ENCODE results near the gene UGT1A1. TPM values are rescaled to one million over a fixed set of nuclear protein-coding genes. Genes with fewer than 3 reads are reported as not detected.

UGT1A1 gene
- total RNA-seq, 1 experiment from 2014 or later: not detected

- no peak overlapping the region for H2AK5ac ChIP-seq (ENCODE audit: insufficient read length, low read length)
- no peak overlapping the region for H3K4me3 Mint-ChIP-seq
- no peaks in the 10 kb centered on the region for H3K79me2 ChIP-seq (ENCODE audit: insufficient read depth, low read length)
- peaks cover 13% of the 10 kb centered on the region for H3K27me3 Mint-ChIP-seq (ENCODE audit: low read depth)
- no peak overlapping the region for H3K9ac ChIP-seq (ENCODE audit: extremely low read depth, insufficient read length, low read length)
- H2BK12ac ChIP-seq (ENCODE audit: insufficient read length, low read depth, low read length): no peak overlapping the region
- peaks cover 2 to 15% (median 5%) of the 10 kb centered on the region in 3 experiments; a peak in 6 of 7 replicates for H3K36me3 Mint-ChIP-seq (ENCODE audit: insufficient read depth in 1 of 3, low read depth in 3 of 3)
- no peak overlapping the region for H2AFZ ChIP-seq (ENCODE audit: low read length)
- H3K4ac ChIP-seq (ENCODE audit: low read depth, low read length): no peak overlapping the region
- no peak for DNase-seq
- H4K5ac ChIP-seq (ENCODE audit: insufficient read length, low read depth, low read length): no peak overlapping the region
- H3K14ac ChIP-seq (ENCODE audit: insufficient read depth, low read length): no peak overlapping the region
- peaks cover 24% of the 10 kb centered on the region in 2 experiments for H3K9me3 Mint-ChIP-seq
- TF ChIP-seq, protein P1, sequence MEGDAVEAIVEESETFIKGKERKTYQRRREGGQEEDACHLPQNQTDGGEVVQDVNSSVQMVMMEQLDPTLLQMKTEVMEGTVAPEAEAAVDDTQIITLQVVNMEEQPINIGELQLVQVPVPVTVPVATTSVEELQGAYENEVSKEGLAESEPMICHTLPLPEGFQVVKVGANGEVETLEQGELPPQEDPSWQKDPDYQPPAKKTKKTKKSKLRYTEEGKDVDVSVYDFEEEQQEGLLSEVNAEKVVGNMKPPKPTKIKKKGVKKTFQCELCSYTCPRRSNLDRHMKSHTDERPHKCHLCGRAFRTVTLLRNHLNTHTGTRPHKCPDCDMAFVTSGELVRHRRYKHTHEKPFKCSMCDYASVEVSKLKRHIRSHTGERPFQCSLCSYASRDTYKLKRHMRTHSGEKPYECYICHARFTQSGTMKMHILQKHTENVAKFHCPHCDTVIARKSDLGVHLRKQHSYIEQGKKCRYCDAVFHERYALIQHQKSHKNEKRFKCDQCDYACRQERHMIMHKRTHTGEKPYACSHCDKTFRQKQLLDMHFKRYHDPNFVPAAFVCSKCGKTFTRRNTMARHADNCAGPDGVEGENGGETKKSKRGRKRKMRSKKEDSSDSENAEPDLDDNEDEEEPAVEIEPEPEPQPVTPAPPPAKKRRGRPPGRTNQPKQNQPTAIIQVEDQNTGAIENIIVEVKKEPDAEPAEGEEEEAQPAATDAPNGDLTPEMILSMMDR (conservative IDR thresholded peaks at IDR 0.05): no peak
- no peak overlapping the region for H3K18ac ChIP-seq (ENCODE audit: insufficient read length, low read depth, low read length)
- H3T11ph ChIP-seq (ENCODE audit: low read length): no peak overlapping the region
- H3K27me3 ChIP-seq (ENCODE audit: insufficient read depth, low read length): no peaks in the 10 kb centered on the region
- no peaks in the 10 kb centered on the region for H3K79me1 ChIP-seq (ENCODE audit: insufficient read depth, low read depth, low read length, poor library complexity, severe bottlenecking)
- H2BK5ac ChIP-seq (ENCODE audit: insufficient read length, low read length): no peak overlapping the region
- no CpG with 5 or more reads among the region's 44 CpGs for WGBS (ENCODE audit: extremely low coverage, insufficient read length, low lambda C conversion rate)
- no peaks in the 10 kb centered on the region for H3K23me2 ChIP-seq (ENCODE audit: insufficient read length, low read depth, low read length, poor library complexity, severe bottlenecking)
- no peak overlapping the region for H4K91ac ChIP-seq (ENCODE audit: insufficient read length, low read depth, low read length)
- no peak overlapping the region for H3K27ac ChIP-seq (ENCODE audit: insufficient read length, low read depth, low read length)
- no peaks in the 10 kb centered on the region for H3K9me3 ChIP-seq (ENCODE audit: control insufficient read depth, low read depth, low read length)
- no peak overlapping the region for H3K4me2 ChIP-seq (ENCODE audit: insufficient read depth, insufficient read length, low read length)
- H2BK120ac ChIP-seq (ENCODE audit: low read depth, low read length, poor library complexity, severe bottlenecking): no peak overlapping the region
- H3K56ac ChIP-seq (ENCODE audit: insufficient read length, low read depth, low read length): no peak overlapping the region
- H4K8ac ChIP-seq (replicated peaks; ENCODE audit: insufficient read length, low read depth, low read length): no peak overlapping the region
- peaks cover 5 to 8% of the 10 kb centered on the region in 2 experiments for H3K4me1 Mint-ChIP-seq
- no peaks in the 10 kb centered on the region for H3K4me1 ChIP-seq (ENCODE audit: insufficient read depth, low read length)
- no peak overlapping the region for H3K23ac ChIP-seq (ENCODE audit: insufficient read length, low read depth, low read length)
- H3K27ac Mint-ChIP-seq: no peak overlapping the region
- no peak overlapping the region for H2BK15ac ChIP-seq (ENCODE audit: low read depth, low read length)
- H2BK20ac ChIP-seq (ENCODE audit: low read depth, low read length, poor library complexity, severe bottlenecking): no peak overlapping the region
- H4K20me1 ChIP-seq (ENCODE audit: control insufficient read depth, insufficient read depth, insufficient read length): no peaks in the 10 kb centered on the region
Measured at GRCh38 chr2:233754872-233755611, 5.0 kb upstream of the UGT1A1 start.
